H1 (cell line): ENCODE measurements around the gene DNM2. TPM values are rescaled to one million over a fixed set of nuclear protein-coding genes. Genes with fewer than 3 reads are reported as not detected.

Experiments
- CTCF ChIA-PET: fragments of 300-600 bp; sonication (Branson Sonifier 250); formaldehyde crosslinking; loops from one replicate; lab custom pipeline; 2021; ENCODE audit not compliant: partially characterized antibody; lab: Charles Lee
- POLR2A ChIA-PET: fragments of 300-600 bp; sonication (Branson Sonifier 250); formaldehyde crosslinking; loops from one replicate; lab custom pipeline; 2021; ENCODE audit warnings: inconsistent platforms; ENCODE audit not compliant: partially characterized antibody; lab: Charles Lee
- DNase-seq, 2 experiments: peaks; one replicate each; pipeline versions ENCODE4 v3.0.0 to v3.0.0-alpha.2; 2010 to 2022; ENCODE audit warnings: low spot score in 2 of 2, low read depth in 1 of 2, mixed read lengths in 1 of 2
- FAIRE-seq: peaks from 2 replicates; lab custom pipeline; 2011; peaks lifted over from hg19 to GRCh38; lab: Jason Lieb, UNC
- H2AFZ ChIP-seq: 2 replicates; pipeline ENCODE4 v1.8.1; 2012; ENCODE audit warnings: low read length, inconsistent platforms
- H2AK5ac ChIP-seq: 2 replicates; pipeline ENCODE4 v1.6.1; 2013; ENCODE audit warnings: low read depth, low read length
- H2BK120ac ChIP-seq: replicated peaks from 2 replicates; pipeline ENCODE3; 2013; ENCODE audit warnings: low read depth, low read length, inconsistent platforms
- H2BK12ac ChIP-seq: 2 replicates; pipeline ENCODE4 v1.6.1; 2013; ENCODE audit warnings: low read depth, low read length
- H2BK15ac ChIP-seq: 2 replicates; pipeline ENCODE4 v1.6.1; 2013; ENCODE audit warnings: low read length
- H2BK20ac ChIP-seq: 2 replicates; pipeline ENCODE4 v1.6.1; 2013; ENCODE audit warnings: low read length
- H2BK5ac ChIP-seq: 2 replicates; pipeline ENCODE4 v1.6.1; 2013; ENCODE audit warnings: low read depth, low read length
- H3K14ac ChIP-seq: 2 replicates; pipeline ENCODE4 v1.6.1; 2013; ENCODE audit warnings: inconsistent platforms; ENCODE audit not compliant: insufficient read length
- H3K18ac ChIP-seq: 2 replicates; pipeline ENCODE4 v1.6.1; 2013; ENCODE audit warnings: low read length; ENCODE audit errors: extremely low read depth
- H3K23ac ChIP-seq: 2 replicates; pipeline ENCODE4 v1.6.1; 2013; ENCODE audit warnings: inconsistent platforms; ENCODE audit not compliant: insufficient read length
- H3K23me2 ChIP-seq: 2 replicates; pipeline ENCODE4 v1.6.1; 2013; ENCODE audit warnings: low read depth, low read length
- H3K27ac ChIP-seq: 2 replicates; pipeline ENCODE4 v1.6.1; 2011; ENCODE audit warnings: low read depth, low read length, inconsistent platforms
- H3K27me3 ChIP-seq, 4 experiments: replicated peaks in 1 of 4; 1 replicate in 1 of 4; 2 replicates in 3 of 4; pipeline versions ENCODE4 v1.6.1 to v1.8.1; 2011 to 2013; ENCODE audit warnings: low read length in 3 of 4, mild to moderate bottlenecking in 3 of 4, inconsistent platforms in 2 of 4, mixed read lengths in 2 of 4, moderate library complexity in 1 of 4; ENCODE audit not compliant: control insufficient read depth in 3 of 4, insufficient read depth in 3 of 4; ENCODE audit errors: extremely low read depth in 1 of 4
- H3K36me3 ChIP-seq, 4 experiments: 2 replicates each; pipeline versions ENCODE4 v1.6.1 to v1.8.1; 2011 to 2013; ENCODE audit warnings: mild to moderate bottlenecking in 4 of 4, low read length in 3 of 4, moderate library complexity in 2 of 4, control low read depth in 1 of 4, inconsistent platforms in 1 of 4; ENCODE audit not compliant: insufficient read depth in 4 of 4, control insufficient read depth in 2 of 4
- H3K4ac ChIP-seq: replicated peaks from 2 replicates; pipeline ENCODE3; 2013; ENCODE audit warnings: low read length, low read depth, mixed read lengths, inconsistent platforms; ENCODE audit not compliant: insufficient read length
- H3K4me1 ChIP-seq, 4 experiments: replicated peaks in 1 of 4; 1 replicate in 1 of 4; 2 replicates in 3 of 4; pipeline versions ENCODE4 v1.6.1 to v1.8.1; 2011 to 2013; ENCODE audit warnings: low read length in 3 of 4, inconsistent platforms in 2 of 4, mixed read lengths in 1 of 4; ENCODE audit not compliant: insufficient read depth in 4 of 4, control insufficient read depth in 3 of 4
- H3K4me2 ChIP-seq, 2 experiments: 2 replicates each; pipeline versions ENCODE4 v1.6.1 to v1.8.1; 2011 to 2013; ENCODE audit warnings: low read depth in 2 of 2, low read length in 2 of 2, control low read depth in 1 of 2, inconsistent platforms in 1 of 2, mild to moderate bottlenecking in 1 of 2; ENCODE audit not compliant: insufficient read depth in 1 of 2
- H3K4me3 ChIP-seq, 4 experiments: fragments of 200-600, 300-600 bp in 1 of 4; sonication (generic), shearing (Covaris generic), sonication (Bioruptor Twin) in 1 of 4; 2 replicates each; pipeline versions ENCODE4 v1.5.1 to v1.8.1; 2011 to 2016; ENCODE audit warnings: low read length in 4 of 4, low read depth in 3 of 4, control low read depth in 2 of 4, inconsistent platforms in 2 of 4, mild to moderate bottlenecking in 2 of 4, mixed read lengths in 1 of 4, moderate library complexity in 1 of 4; ENCODE audit not compliant: insufficient read depth in 2 of 4; ENCODE audit errors: extremely low read depth in 1 of 4
- H3K56ac ChIP-seq: replicated peaks from 2 replicates; pipeline ENCODE3; 2013; ENCODE audit warnings: low read depth, mild to moderate bottlenecking, mixed read lengths, low read length, inconsistent platforms; ENCODE audit not compliant: insufficient read length
- H3K79me1 ChIP-seq: 2 replicates; pipeline ENCODE4 v1.6.1; 2013; ENCODE audit warnings: low read depth, low read length, control low read depth
- H3K79me2 ChIP-seq, 2 experiments: 2 replicates each; pipeline versions ENCODE4 v1.6.1 to v1.8.1; 2012 to 2013; ENCODE audit warnings: low read length in 2 of 2, mild to moderate bottlenecking in 2 of 2, inconsistent platforms in 1 of 2; ENCODE audit not compliant: insufficient read depth in 2 of 2, control insufficient read depth in 1 of 2
- H3K9ac ChIP-seq, 4 experiments: replicated peaks in 1 of 4; 1 replicate in 1 of 4; 2 replicates in 3 of 4; pipeline versions ENCODE4 v1.6.1 to v1.8.1; 2011 to 2013; ENCODE audit warnings: low read depth in 3 of 4, low read length in 3 of 4, control low read depth in 2 of 4, mild to moderate bottlenecking in 2 of 4, moderate library complexity in 2 of 4, inconsistent platforms in 1 of 4; ENCODE audit errors: extremely low read depth in 1 of 4
- H3K9me3 ChIP-seq, 2 experiments: 2 replicates each; pipeline versions ENCODE4 v1.6.1 to v1.8.1; 2012 to 2013; ENCODE audit warnings: mild to moderate bottlenecking in 2 of 2, moderate library complexity in 2 of 2, control low read depth in 1 of 2, inconsistent platforms in 1 of 2, low read depth in 1 of 2, low read length in 1 of 2, mixed read lengths in 1 of 2; ENCODE audit not compliant: insufficient read depth in 2 of 2
- H4K20me1 ChIP-seq, 2 experiments: replicated peaks in 1 of 2; 2 replicates each; pipeline versions ENCODE3 to v1.8.1; 2011 to 2013; ENCODE audit warnings: inconsistent platforms in 2 of 2, low read length in 2 of 2, mild to moderate bottlenecking in 1 of 2; ENCODE audit not compliant: insufficient read depth in 2 of 2, control insufficient read depth in 1 of 2
- H4K5ac ChIP-seq: 2 replicates; pipeline ENCODE4 v1.6.1; 2013; ENCODE audit warnings: low read length, low read depth, mixed read lengths, inconsistent platforms; ENCODE audit not compliant: insufficient read length
- H4K8ac ChIP-seq: 2 replicates; pipeline ENCODE4 v1.8.0; 2013; ENCODE audit warnings: mild to moderate bottlenecking, moderate library complexity, low read length, inconsistent platforms; ENCODE audit not compliant: insufficient read depth; ENCODE audit errors: extremely low read depth
- H4K91ac ChIP-seq: replicated peaks from 2 replicates; pipeline ENCODE3; 2013; ENCODE audit warnings: low read length, mixed read lengths, inconsistent platforms; ENCODE audit not compliant: insufficient read length
- ASH2L ChIP-seq: fragments of 200-600, 300-600 bp; sonication (generic); IDR thresholded peaks from one replicate; pipeline ENCODE4 v1.7.1; 2017; ENCODE audit warnings: low read length
- ATF2 ChIP-seq: IDR thresholded peaks from 2 replicates; pipeline ENCODE4 v1.6.1; 2012; ENCODE audit warnings: low read length, inconsistent platforms
- MAX ChIP-seq: IDR thresholded peaks from 2 replicates; pipeline ENCODE4 v1.6.1; 2012; ENCODE audit warnings: inconsistent platforms
- NANOG ChIP-seq: IDR thresholded peaks from 2 replicates; pipeline ENCODE4 v1.6.1; 2011; ENCODE audit warnings: low read length, low read depth, mild to moderate bottlenecking, inconsistent platforms; ENCODE audit not compliant: insufficient read depth, poor library complexity, severe bottlenecking
- SIN3A ChIP-seq, 2 experiments: IDR thresholded peaks in 1 of 2; conservative IDR thresholded peaks in 1 of 2; 2 replicates each; pipeline ENCODE4 v1.6.1; 2011 to 2012; ENCODE audit warnings: low read length in 2 of 2, improper control_type of control experiment in 1 of 2, low read depth in 1 of 2, mild to moderate bottlenecking in 1 of 2
- SIX5 ChIP-seq: IDR thresholded peaks from 2 replicates; pipeline ENCODE4 v1.6.1; 2011; ENCODE audit warnings: mild to moderate bottlenecking, low read depth, low read length
- SP1 ChIP-seq: IDR thresholded peaks from 2 replicates; pipeline ENCODE4 v1.6.1; 2011; ENCODE audit warnings: low read depth, low read length
- TEAD4 ChIP-seq: IDR thresholded peaks from 2 replicates; pipeline ENCODE4 v1.6.1; 2012; ENCODE audit warnings: low read depth, low read length, inconsistent platforms, mixed read lengths
- WGBS, 2 experiments: shearing (Covaris generic) in 1 of 2; methylation state at CpG; one replicate each; pipeline versions ENCODE4 v1.1.6 to v1.1.7; 2013 to 2015; ENCODE audit warnings: low lambda C conversion rate in 2 of 2, mixed read lengths in 2 of 2, inconsistent platforms in 1 of 2, low coverage in 1 of 2, missing lambda C conversion rate in 1 of 2; ENCODE audit not compliant: insufficient replicate concordance in 2 of 2, insufficient coverage in 1 of 2, insufficient read length in 1 of 2; ENCODE audit errors: extremely low coverage in 1 of 2, missing lambda C conversion rate in 1 of 2; 5-methylcytosine and 5-hydroxymethylcytosine counted together
- polyA plus RNA-seq, 7 experiments: library from polyadenylated mRNA; depleted of rRNA in 3 of 7; stranded (reverse) in 5 of 7; unstranded in 2 of 7; fragments of >200 nt in 5 of 7; fragments of 200-250 nt in 2 of 7; gene quantifications; 1 replicate in 5 of 7; 2 replicates in 1 of 7; 4 replicates in 1 of 7; pipeline versions ENCODE4 v1.2.1 to v1.2.3, GENCODE V29; 2011 to 2013; ENCODE audit warnings: missing spikeins in 2 of 7, mixed read lengths in 2 of 7
- total RNA-seq: library from RNA; stranded (reverse); fragmentation: NEBNext Ultra II Directional; extraction: Animal tissue kit (Norgen Biotek cat#: 25700); gene quantifications from 2 replicates; pipeline ENCODE4 v1.2.1, GENCODE V29; 2021

The DNM2 gene
- total and polyA plus RNA-seq, 2 of the 8 experiments (the other 6 are each of a cell fraction or from before 2014, with no cell fraction given): 61.9 to 120 TPM

GRCh38 chr19:10695401-10696398, 22.2 kb upstream of the DNM2 start:
- Histone ChIP-seq H2BK20ac (no peak overlapping the region), H3K79me2 (no peaks in the 10 kb centered on the region), H2BK5ac (no peak overlapping the region), H4K8ac (peak overlapping the region; percentile 66; the same call in 1 of the 2 replicates), H3K27ac (no peak overlapping the region), H3K9ac (peak overlapping the region in 2 of 4 experiments; percentile 9 to 20; a peak in 2 of 7 replicates), H2AK5ac (no peak overlapping the region), H3K4me2 (peak overlapping the region; percentile 26 to 65), H3K4ac (no peak overlapping the region), H3K23me2 (peaks cover 2% of the 10 kb centered on the region; the same call in 1 of the 2 replicates), H3K4me3 (peak overlapping the region in 3 of 4 experiments; percentile 19 to 49 (median 34); a peak in 6 of 8 replicates), H3K9me3 (no peaks in the 10 kb centered on the region), H3K56ac (no peak overlapping the region), H2BK120ac (no peak overlapping the region), H3K36me3 (peaks cover 9 to 19% (median 11%) of the 10 kb centered on the region in 4 experiments), H3K79me1 (0 out of 2 replicates have a peak, but pooled peaks cover 6% of the 10 kb centered on the region), H2BK12ac (no peak overlapping the region), H3K14ac (no peak overlapping the region), H2BK15ac (no peak overlapping the region), H3K27me3 (no peaks in the 10 kb centered on the region), H4K91ac (no peak overlapping the region), H3K18ac (no peak overlapping the region; the same call in none of the 2 replicates), H4K5ac (no peak overlapping the region), H3K23ac (no peak overlapping the region), H4K20me1 (peaks cover 23 to 25% of the 10 kb centered on the region in 2 experiments), H2AFZ (no peak overlapping the region), H3K4me1 (peaks cover 0 to 6% (median 1%) of the 10 kb centered on the region in 4 experiments; a peak in 4 of 7 replicates)
- 20% methylated on average over 59 of the region's 59 CpGs; no CpG with 5 or more reads in 1 of the 2 experiments for WGBS, 2 experiments
- CTCF ChIA-PET: interaction anchor here (0.6 to 7.6 kb wide), 9 partner anchors 23 to 292 kb away, joined by 3 to 64 read pairs (median 4); no protein-coding TSS in a partner anchor
- FAIRE-seq: peak; percentile 7
- DNase-seq: peak; percentile 94 to 96
- POLR2A ChIA-PET: interaction anchor here (0.9 to 59.0 kb wide), 7 partner anchors 4 to 154 kb away, joined by 3 to 1874 read pairs (median 6); partner anchors contain the start of genes DNM2, ILF3 and QTRT1
- TF ChIP-seq SIN3A (conservative IDR thresholded peaks at IDR 0.05 in 1 of 2, IDR thresholded peaks at IDR 0.05 in 1 of 2; ENCODE audit: low read depth in 1 of 2, low read length in 2 of 2): peak; percentile 99 to 100
- no peak for TF ChIP-seq ATF2
- no peak for TF ChIP-seq ASH2L
- TF ChIP-seq SP1: no peak
- peak; percentile 72 for TF ChIP-seq MAX
- TF ChIP-seq SIX5: no peak
- TF ChIP-seq TEAD4: no peak
- TF ChIP-seq NANOG: no peak
